ENCODE results near the gene N4BP2L1. TPM values are rescaled to one million over a fixed set of nuclear protein-coding genes. Genes with fewer than 3 reads are reported as not detected.
A peak's percentile ranks its signal among the peaks of the same experiment; 100 is the strongest.
"Not testable (repeated sequence)": the region's sequence is repeated elsewhere in the genome, so short reads cannot be mapped to it uniquely, and the experiment has no call there.

N4BP2L1 gene
- total RNA-seq, 1 donor from 2014 or later = 30.2 TPM

DNA sequence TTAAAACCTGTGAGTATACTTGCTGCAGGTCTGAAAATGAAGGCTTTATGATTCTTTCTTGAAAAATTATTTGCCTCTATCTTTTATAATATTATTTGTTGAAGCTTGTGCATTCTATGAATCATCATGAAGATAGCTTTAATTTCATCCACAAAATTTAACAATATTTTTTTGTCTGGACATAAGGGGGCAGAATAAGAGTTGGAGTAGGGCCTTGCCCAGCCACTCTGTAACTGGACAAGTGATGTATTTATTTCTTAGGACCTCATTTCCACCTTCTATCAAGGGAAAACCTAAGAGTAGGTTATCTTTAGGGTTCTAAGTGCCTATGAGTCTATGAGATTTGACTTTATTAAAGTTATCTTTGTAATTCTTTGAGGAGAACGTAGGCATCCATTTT is 49.9 kb downstream of the N4BP2L1 start:
- DNase-seq (no peak), ATAC-seq (no peak)

DNA sequence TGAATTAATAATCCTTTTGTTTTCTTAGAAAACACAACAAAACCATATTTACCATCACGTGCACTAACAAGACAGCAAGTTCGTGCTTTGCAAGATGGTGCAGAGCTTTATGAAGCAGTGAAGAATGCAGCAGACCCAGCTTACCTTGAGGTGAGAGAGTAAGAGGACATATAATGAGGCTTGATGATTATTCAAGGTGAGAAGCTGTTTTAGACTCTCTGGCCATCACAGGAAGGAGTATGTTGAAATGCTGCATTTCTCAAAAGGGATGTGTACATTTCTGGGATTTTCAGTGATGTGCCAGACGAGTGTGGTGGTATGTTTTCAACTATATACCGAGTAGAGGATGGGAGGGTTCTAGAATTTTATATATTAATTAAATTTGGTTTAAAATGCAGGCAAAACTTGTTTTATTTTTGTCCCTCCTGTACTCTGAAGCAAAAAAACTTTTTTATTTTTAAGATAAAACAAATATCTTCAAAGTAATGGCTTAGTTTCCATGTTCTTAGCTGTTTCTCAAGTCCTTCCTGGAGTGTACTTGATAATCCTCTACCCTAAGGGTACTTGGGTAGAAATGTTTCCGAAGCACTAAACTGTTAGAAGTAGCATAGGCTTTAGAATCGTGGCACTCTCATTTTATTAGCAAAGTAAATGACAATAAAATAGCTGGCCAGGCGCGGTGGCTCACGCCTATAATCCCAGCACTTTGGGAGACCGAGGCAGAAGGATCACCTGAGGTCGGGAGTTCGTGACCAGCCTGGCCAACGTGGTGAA is 51.1 kb downstream of the N4BP2L1 start:
- Histone ChIP-seq H3K27me3 (ENCODE audit: low read depth) (no peaks in the 10 kb centered on the region), H3K9me3 (no peaks in the 10 kb centered on the region), H3K36me3 (no peaks in the 10 kb centered on the region), H3K27ac (no peak overlapping the region), H3K4me1 (no peaks in the 10 kb centered on the region), H3K4me3 (no peak overlapping the region)
- intact Hi-C loops (cut with DNase I) = no loop called here
- TF ChIP-seq, protein P1, sequence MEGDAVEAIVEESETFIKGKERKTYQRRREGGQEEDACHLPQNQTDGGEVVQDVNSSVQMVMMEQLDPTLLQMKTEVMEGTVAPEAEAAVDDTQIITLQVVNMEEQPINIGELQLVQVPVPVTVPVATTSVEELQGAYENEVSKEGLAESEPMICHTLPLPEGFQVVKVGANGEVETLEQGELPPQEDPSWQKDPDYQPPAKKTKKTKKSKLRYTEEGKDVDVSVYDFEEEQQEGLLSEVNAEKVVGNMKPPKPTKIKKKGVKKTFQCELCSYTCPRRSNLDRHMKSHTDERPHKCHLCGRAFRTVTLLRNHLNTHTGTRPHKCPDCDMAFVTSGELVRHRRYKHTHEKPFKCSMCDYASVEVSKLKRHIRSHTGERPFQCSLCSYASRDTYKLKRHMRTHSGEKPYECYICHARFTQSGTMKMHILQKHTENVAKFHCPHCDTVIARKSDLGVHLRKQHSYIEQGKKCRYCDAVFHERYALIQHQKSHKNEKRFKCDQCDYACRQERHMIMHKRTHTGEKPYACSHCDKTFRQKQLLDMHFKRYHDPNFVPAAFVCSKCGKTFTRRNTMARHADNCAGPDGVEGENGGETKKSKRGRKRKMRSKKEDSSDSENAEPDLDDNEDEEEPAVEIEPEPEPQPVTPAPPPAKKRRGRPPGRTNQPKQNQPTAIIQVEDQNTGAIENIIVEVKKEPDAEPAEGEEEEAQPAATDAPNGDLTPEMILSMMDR (IDR thresholded peaks at IDR 0.05) = no peak
- peak; percentile 77 to 89 for ATAC-seq
- no peak for DNase-seq

More for the DNA sequence above, 49.9 kb downstream of the N4BP2L1 start:
- Histone ChIP-seq H3K27me3 (ENCODE audit: low read depth) (no peaks in the 10 kb centered on the region), H3K4me3 (no peak overlapping the region), H3K27ac (no peak overlapping the region), H3K36me3 (no peaks in the 10 kb centered on the region), H3K4me1 (no peaks in the 10 kb centered on the region), H3K9me3 (no peaks in the 10 kb centered on the region)
- TF ChIP-seq, protein P1 (IDR thresholded peaks at IDR 0.05) = no peak
- intact Hi-C loops (cut with DNase I) = no loop called here

DNA sequence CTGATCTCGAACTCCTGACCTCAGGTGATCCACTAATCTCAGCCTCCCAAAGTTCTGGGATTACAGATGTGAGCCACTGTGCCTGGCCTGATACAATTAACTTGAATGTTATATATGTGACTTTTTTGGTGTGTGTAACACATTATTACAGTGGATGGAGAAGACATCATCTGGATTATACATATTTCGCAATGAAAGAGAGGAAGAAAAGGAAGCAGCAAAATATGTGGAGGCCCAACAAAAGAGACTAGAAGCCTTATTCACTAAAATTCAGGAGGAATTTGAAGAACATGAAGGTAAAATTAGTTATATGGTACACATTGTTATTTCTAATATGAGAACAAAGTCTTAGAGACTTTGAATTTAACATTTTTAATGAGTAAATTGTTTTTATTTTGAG is 57.1 kb downstream of the N4BP2L1 start:
- TF ChIP-seq, protein P1 (IDR thresholded peaks at IDR 0.05) = no peak
- ATAC-seq = no peak
- Histone ChIP-seq H3K36me3 (no peaks in the 10 kb centered on the region), H3K4me1 (no peaks in the 10 kb centered on the region), H3K9me3 (no peaks in the 10 kb centered on the region), H3K4me3 (no peak overlapping the region), H3K27me3 (ENCODE audit: low read depth) (no peaks in the 10 kb centered on the region), H3K27ac (no peak overlapping the region)
- no peak for DNase-seq
- intact Hi-C loops (cut with DNase I) = no loop called here

DNA sequence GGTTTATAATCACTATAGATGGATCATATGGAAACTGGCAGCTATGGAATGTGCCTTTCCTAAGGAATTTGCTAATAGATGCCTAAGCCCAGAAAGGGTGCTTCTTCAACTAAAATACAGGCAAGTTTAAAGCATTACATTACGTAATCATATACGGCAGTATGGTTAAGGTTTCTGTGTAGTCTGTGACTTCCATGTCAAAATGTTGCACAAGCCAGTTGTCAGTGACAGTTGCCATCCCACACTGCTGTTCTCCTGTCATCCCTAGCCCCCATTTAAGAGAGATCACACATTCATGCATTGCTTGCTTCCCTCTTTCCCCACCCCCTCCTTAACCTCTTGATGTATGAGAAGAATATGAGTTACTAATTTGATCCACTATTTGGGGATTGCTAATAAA is 65.4 kb downstream of the N4BP2L1 start:
- Histone ChIP-seq H3K4me1 (no peaks in the 10 kb centered on the region), H3K27ac (no peak overlapping the region), H3K27me3 (ENCODE audit: low read depth) (no peaks in the 10 kb centered on the region), H3K9me3 (no peaks in the 10 kb centered on the region), H3K4me3 (no peak overlapping the region), H3K36me3 (no peaks in the 10 kb centered on the region)
- intact Hi-C loops (cut with DNase I) = no loop called here
- ATAC-seq (no peak), DNase-seq (no peak)
- TF ChIP-seq, protein P1 (IDR thresholded peaks at IDR 0.05) = no peak

DNA sequence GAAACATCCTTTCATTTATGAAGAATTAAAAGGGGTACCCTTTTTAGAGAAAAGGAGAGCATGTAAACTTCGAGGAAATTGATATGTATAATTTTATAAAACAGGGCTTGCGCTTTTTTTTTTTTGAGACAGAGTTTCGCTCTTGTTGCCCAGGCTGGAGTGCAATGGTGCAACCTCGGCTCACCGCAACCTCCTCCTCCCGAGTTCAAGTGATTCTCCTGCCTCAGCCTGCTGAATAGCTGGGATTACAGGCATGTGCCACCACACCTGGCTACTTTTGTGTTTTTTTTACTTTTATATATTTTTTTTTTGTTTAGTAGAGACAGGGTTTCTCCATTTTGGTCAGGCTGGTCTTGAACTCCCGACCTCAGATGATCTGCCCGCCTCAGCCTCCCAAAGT is 72.0 kb downstream of the N4BP2L1 start:
- H3K4me1 ChIP-seq; H3K27me3 ChIP-seq (ENCODE audit: low read depth); intact Hi-C loops (cut with DNase I); ATAC-seq; H3K4me3 ChIP-seq; H3K9me3 ChIP-seq; H3K36me3 ChIP-seq; H3K27ac ChIP-seq; DNase-seq: not testable (repeated sequence)

DNA sequence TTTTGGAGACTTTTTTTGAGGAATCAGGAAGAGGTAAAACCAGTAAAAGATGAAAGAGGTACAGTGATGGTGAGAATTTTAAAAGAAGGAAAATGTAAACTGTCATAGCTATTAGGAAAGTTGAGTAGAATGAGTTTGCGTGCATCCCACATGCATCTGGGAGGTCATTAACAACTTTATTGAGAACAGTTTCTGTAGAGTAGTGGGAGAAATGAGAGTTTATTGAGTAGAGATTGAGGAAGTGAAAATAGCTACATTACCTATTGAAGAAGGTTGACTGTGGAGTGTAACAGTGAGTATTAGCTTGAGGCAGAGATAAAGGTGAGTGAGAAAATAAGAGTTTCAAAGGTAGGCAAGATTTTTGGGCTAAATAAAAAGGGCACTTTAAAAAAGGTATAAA is 73.9 kb downstream of the N4BP2L1 start:
- Histone ChIP-seq H3K36me3 (no peaks in the 10 kb centered on the region), H3K4me1 (no peaks in the 10 kb centered on the region), H3K4me3 (no peak overlapping the region), H3K27me3 (ENCODE audit: low read depth) (no peaks in the 10 kb centered on the region), H3K27ac (no peak overlapping the region), H3K9me3 (no peaks in the 10 kb centered on the region)
- DNase-seq (no peak), ATAC-seq (no peak)
- TF ChIP-seq, protein P1 (IDR thresholded peaks at IDR 0.05) = no peak
- intact Hi-C loops (cut with DNase I) = no loop called here

DNA sequence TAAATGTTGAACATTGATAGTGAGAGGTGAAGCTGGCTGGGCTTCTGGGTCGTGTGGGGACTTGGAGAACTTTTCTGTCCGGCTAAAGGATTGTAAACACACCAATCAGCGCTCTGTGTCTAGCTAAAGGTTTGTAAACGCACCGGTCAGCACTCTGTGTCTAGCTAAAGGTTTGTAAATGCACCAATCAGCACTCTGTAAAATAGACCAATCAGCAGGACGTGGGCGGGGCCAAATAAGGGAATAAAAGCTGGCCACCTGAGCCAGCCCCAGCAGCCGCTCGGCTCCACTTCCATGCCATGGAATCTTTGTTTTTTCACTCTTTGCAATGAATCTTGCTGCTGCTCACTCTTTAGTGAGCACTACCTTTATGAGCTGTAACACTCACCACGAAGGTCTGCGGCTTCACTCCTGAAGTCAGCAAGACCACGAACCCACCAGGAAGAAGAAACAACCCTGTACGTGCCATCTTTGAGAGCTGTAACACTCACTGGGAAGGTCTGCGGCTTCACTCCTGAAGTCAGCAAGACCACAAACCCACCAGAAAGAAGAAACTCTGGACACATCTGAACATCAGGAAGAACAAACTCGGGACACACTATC is 77.0 kb downstream of the N4BP2L1 start:
- ATAC-seq; H3K27me3 ChIP-seq (ENCODE audit: low read depth); DNase-seq; H3K9me3 ChIP-seq; H3K4me1 ChIP-seq; H3K36me3 ChIP-seq; intact Hi-C loops (cut with DNase I); H3K27ac ChIP-seq; H3K4me3 ChIP-seq: not testable (repeated sequence)
